ENCODE data around the gene MET. TPM values are rescaled to one million over a fixed set of nuclear protein-coding genes. Genes with fewer than 3 reads are reported as not detected.

Gene MET
- total and polyA plus RNA-seq, 10 of the 15 experiments (the other 5 are each of a cell fraction or from before 2014, with no cell fraction given) = 0.01 to 0.21 TPM; not detected in 8

GRCh38 chr7:116829041-116829440 is 157.0 kb downstream of the MET start:
- FAIRE-seq = no peak
- no peak for ATAC-seq
- SMC1A ChIA-PET (ENCODE audit: uncharacterized antibody, unreplicated experiment) = no interaction called here
- no peak for TF ChIP-seq CHD2 (IDR thresholded peaks at IDR 0.05; ENCODE audit: borderline replicate concordance, low read depth, low read length)
- TF ChIP-seq ZBTB11 (CRISPR knock-in tag; IDR thresholded peaks at IDR 0.05) = no peak
- no peak for TF ChIP-seq ZZZ3 (IDR thresholded peaks at IDR 0.05; ENCODE audit: control insufficient read depth, insufficient read length, low read depth)
- TF ChIP-seq SMC3 (IDR thresholded peaks at IDR 0.05; ENCODE audit: borderline replicate concordance, low read length) = no peak
- no peak for TF ChIP-seq IRF4 (IDR thresholded peaks at IDR 0.05; ENCODE audit: low read depth, low read length)
- no peak for TF ChIP-seq E2F8 (IDR thresholded peaks at IDR 0.05; ENCODE audit: low read depth, partially characterized antibody)
- TF ChIP-seq SMAD1 (IDR thresholded peaks at IDR 0.05; ENCODE audit: low read depth, partially characterized antibody) = no peak
- no peak for TF ChIP-seq HDAC6 (IDR thresholded peaks at IDR 0.05; ENCODE audit: unreplicated experiment)
- TF ChIP-seq RELA (IDR thresholded peaks at IDR 0.05; ENCODE audit: borderline replicate concordance, partially characterized antibody) = no peak
- TF ChIP-seq FOXK2 (IDR thresholded peaks at IDR 0.05) = no peak
- TF ChIP-seq PRDM15 (CRISPR knock-in tag; IDR thresholded peaks at IDR 0.05) = no peak
- TF ChIP-seq POU2F2 (IDR thresholded peaks at IDR 0.05; ENCODE audit: borderline replicate concordance, low read depth, low read length) = no peak
- TF ChIP-seq HCFC1 (IDR thresholded peaks at IDR 0.05; ENCODE audit: low read length) = no peak
- TF ChIP-seq EED (IDR thresholded peaks at IDR 0.05; ENCODE audit: low read depth) = no peak
- no peak for TF ChIP-seq JUNB (IDR thresholded peaks at IDR 0.05)
- Histone ChIP-seq H3K36me3 (ENCODE audit: control insufficient read depth in 2 of 2, insufficient read depth in 2 of 2, low read length in 1 of 2) (no peaks in the 10 kb centered on the region), H3K4me1 (ENCODE audit: control insufficient read depth, insufficient read depth, low read length) (no peaks in the 10 kb centered on the region), H3K79me2 (ENCODE audit: control insufficient read depth, insufficient read depth, low read length) (no peaks in the 10 kb centered on the region), H3K9ac (ENCODE audit: control insufficient read depth, insufficient read depth, low read length) (no peak overlapping the region), H3K27ac (ENCODE audit: control insufficient read depth, insufficient read depth) (no peak overlapping the region), H3K4me3 (no peak overlapping the region), H3K4me2 (ENCODE audit: control insufficient read depth, insufficient read depth) (no peak overlapping the region), H3K9me3 (replicated peaks; ENCODE audit: control insufficient read depth, insufficient read depth, low read length) (no peaks in the 10 kb centered on the region; the same call in 1 of the 3 replicates), H2AFZ (ENCODE audit: control insufficient read depth, low read depth, low read length) (no peak overlapping the region; the same call in 1 of the 2 replicates), H3K27me3 (replicated peaks in 1 of 2; ENCODE audit: control insufficient read depth in 2 of 2, insufficient read depth in 2 of 2, low read length in 1 of 2) (no peaks in the 10 kb centered on the region; a peak in 1 of 4 replicates), H4K20me1 (ENCODE audit: control insufficient read depth, insufficient read depth) (no peaks in the 10 kb centered on the region)
- DNase-seq (ENCODE audit: low read depth, low spot score) = no peak
- POLR2A ChIA-PET = no interaction called here
- RAD21 ChIA-PET (ENCODE audit: unreplicated experiment) = no interaction called here
- intact Hi-C loops (cut with micrococcal nuclease; ENCODE audit: unreplicated experiment) (no loop called here), in situ Hi-C loops (cut with MboI) (no loop called here)
- CTCF ChIA-PET = interaction anchor here (0.7 kb wide), 1 partner anchor 653 kb away, joined by 3 read pairs; no protein-coding TSS in a partner anchor
- no TSS peak for BruUV-seq (replicated peaks)
- 4% methylated on average over 3 of the region's 3 CpGs for WGBS (ENCODE audit: insufficient coverage, insufficient replicate concordance, low lambda C conversion rate, missing lambda C conversion rate)
